ENCODE data around the gene TBC1D2.

The TBC1D2 gene

DNA sequence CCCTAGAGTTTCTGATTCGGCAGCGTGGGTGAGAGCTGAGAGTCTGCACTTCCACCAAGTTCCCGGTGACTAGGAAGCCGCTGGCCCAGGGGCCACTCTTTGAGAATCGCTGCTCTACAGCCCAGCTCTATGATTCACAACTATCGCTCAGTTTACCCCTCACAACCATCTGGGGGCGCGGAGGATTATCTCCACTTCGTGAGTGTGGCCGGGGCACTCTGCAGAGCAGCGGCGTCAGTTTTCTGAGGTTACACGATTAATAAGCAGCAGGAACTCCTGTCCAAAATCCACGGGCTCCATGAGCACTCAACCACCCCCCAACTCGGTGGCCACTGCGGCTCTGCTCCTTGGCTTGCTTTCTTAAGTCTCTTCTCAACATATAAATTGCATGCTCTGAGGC is 82.3 kb downstream of the TBC1D2 start:
- TF ChIP-seq GATA2 (IDR thresholded peaks at IDR 0.05; ENCODE audit: low read depth, low read length) (no peak), GATA3 (IDR thresholded peaks at IDR 0.05; ENCODE audit: low read depth, low read length) (no peak)

DNA sequence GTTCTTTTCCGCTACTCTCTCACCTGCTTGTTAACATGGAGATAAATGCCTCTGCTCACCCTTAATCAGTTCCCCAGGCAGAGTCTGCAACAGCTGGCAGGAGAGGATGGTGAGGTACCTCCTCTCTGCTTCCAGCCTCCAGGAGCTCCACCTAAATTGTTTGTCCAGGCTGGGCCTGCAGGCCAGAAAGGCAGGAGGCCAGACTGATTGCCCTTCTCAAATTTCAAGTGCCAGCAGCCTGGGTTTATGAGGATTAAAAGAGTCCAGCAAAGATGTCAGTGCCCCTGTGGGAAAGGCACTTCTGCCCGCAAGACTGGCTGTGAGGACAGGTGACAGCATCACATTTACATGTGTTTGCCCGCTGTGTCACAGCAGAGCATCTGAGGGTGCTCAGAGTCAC is 82.8 kb downstream of the TBC1D2 start:
- TF ChIP-seq GATA3 (IDR thresholded peaks at IDR 0.05; ENCODE audit: low read depth, low read length), result no peak
- no peak for TF ChIP-seq GATA2 (IDR thresholded peaks at IDR 0.05; ENCODE audit: low read depth, low read length)

DNA sequence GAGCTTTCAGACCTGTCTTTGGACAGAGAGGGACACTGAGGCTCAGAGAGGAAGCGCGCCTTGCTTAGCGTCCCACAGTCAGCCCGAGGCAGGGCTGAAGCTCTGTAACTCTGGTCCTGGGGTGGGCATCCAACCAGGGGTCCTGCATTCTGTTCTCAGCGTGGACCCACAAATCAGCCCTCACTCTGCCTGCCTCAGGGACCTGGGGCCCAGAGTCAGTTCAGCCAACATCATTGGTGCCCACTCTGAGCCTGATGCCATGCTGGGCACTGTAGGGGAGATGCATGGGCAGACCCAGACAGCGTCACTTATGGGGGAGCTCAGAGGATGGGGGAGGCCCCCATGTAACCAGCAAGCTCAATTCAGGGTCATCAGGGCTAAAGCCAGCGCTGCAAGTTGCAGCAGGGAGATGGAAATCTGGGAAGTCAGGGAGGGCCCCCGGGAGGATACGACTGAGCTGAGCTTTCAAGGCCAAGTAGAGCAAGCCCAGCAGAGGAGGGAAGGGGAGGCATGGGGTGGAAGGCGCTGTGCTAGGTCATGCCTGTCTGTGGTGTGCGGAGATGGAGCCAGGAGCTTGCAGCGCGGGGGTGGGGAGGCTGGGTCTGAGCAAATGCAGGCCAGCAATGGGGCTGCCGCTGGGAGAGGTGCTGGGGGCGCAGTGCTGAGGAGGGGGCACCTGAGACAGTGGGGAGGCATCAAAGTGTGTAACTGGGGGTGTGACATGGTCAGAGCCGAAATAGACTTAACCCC is 84.1 kb downstream of the TBC1D2 start:
- TF ChIP-seq GATA3 (IDR thresholded peaks at IDR 0.05; ENCODE audit: low read depth, low read length) (no peak), GATA2 (IDR thresholded peaks at IDR 0.05; ENCODE audit: low read depth, low read length) (no peak)

DNA sequence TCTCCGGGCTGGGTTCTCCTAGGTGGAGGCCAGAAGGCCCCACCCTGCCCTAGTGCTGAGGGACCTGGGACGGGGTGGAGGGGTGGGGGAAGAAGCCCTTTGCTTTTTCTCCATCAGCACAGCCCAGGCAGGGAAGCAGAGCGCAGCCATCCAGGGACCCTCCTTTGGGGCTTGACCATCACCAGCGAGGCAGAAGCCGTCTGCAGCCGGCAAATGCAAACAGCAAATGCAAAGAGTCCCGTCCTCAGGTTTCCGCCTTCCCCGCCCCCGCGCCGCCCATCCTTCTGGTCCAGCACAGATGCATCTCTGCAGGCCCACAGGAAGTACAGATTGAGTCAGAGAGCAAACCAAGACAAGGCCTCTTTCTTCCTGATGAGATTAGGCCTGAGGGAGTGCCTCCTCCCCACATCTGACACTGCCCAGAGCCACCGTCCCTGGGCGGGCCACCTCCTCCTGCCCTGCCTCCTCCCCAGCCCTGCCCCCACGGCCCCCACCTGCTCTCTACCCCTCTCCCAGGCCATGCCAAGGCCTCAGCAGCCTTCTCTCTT is 86.4 kb downstream of the TBC1D2 start:
- TF ChIP-seq GATA2 (IDR thresholded peaks at IDR 0.05; ENCODE audit: low read depth, low read length) (no peak), GATA3 (IDR thresholded peaks at IDR 0.05; ENCODE audit: low read depth, low read length) (no peak)

DNA sequence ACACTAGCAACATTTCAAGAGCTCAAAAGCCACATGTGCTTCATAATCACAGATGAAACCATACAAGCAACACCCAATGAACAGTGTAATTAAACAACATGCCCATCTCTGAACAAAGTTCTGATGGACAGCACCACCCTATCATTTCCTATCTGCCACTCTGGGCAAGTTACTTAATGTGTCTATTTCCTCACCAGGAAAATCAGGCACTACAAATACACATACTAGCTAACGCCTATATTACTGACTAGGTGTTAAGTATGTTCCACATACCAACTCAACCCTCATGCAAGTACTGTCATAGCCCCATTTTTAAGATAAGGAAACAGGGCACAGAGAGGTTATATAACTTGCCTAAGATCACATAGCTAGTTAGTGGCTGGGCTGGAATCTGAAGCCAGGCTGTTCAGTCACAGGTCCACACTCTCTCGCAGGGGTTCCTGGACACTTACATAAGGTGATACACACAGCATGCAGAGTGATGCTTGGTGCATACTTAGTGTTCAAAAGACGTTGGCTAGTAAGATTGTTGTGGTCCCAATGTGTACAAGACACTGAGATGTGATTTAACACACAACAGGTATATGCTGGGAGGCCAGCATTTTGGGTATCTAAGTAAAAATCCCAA is 87.2 kb downstream of the TBC1D2 start:
- TF ChIP-seq GATA3 (IDR thresholded peaks at IDR 0.05; ENCODE audit: low read depth, low read length) (no peak), GATA2 (IDR thresholded peaks at IDR 0.05; ENCODE audit: low read depth, low read length) (no peak)

DNA sequence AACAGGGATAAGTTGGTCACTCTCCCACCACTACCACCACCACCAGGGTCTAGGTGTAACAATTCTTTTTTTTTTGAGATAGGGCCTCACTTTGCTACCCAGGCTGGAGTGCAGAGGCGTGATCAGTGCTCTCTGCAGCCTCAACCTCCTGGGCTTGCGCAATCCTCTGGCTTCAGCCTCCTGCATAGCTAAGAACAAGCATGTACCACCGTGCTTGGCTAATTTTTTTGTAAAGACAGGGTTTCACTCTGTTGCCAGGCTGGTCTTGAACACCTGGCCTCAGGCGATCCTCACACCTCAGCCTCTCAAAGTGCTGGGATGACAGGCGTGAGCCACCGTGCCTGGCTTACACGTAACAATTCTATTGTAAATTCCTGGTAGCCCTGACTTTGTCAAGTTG is 90.5 kb downstream of the TBC1D2 start:
- no peak for TF ChIP-seq GATA3 (IDR thresholded peaks at IDR 0.05; ENCODE audit: low read depth, low read length)
- TF ChIP-seq GATA2 (IDR thresholded peaks at IDR 0.05; ENCODE audit: low read depth, low read length), result no peak

DNA sequence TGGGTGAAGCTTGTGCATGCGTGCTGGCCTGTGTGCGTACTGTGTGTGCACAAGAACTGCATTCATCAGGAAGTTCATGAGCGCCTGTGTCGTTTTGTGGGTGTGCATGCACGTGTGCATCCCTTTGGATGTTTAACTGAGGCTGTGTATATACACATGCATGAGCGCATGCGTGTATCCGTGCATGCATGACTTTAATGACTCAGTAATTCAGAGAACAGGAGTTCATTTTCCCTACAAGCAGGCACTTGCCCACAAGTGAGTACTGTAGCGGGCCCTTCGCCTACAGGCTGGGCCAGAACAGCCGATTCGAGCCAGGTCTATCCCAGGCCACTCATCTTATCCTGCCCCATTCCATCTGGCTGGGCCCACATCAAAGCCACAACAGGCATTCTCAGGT is 92.8 kb downstream of the TBC1D2 start:
- TF ChIP-seq GATA3 (IDR thresholded peaks at IDR 0.05; ENCODE audit: low read depth, low read length), result no peak
- no peak for TF ChIP-seq GATA2 (IDR thresholded peaks at IDR 0.05; ENCODE audit: low read depth, low read length)

DNA sequence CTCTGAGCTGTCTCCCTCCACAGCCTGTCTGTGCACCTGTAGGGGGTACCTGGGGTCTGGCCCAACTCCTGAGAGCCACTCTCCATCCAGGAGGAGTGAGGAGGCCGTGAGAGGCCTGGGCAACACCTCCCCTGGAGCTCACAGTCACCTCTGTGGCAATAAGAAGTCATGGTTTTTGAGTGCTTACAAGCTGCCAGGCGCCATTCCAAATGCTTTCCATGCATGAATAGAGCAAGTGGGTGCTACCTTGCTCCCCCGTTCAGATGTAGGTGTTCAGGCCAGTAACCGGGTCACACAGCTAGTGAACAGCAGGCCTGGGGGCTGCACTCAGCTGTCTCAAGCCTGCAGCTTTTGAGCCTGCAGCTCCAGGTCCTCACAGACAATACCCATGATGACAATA is 93.6 kb downstream of the TBC1D2 start:
- TF ChIP-seq GATA2 (IDR thresholded peaks at IDR 0.05; ENCODE audit: low read depth, low read length) (no peak), GATA3 (IDR thresholded peaks at IDR 0.05; ENCODE audit: low read depth, low read length) (no peak)

DNA sequence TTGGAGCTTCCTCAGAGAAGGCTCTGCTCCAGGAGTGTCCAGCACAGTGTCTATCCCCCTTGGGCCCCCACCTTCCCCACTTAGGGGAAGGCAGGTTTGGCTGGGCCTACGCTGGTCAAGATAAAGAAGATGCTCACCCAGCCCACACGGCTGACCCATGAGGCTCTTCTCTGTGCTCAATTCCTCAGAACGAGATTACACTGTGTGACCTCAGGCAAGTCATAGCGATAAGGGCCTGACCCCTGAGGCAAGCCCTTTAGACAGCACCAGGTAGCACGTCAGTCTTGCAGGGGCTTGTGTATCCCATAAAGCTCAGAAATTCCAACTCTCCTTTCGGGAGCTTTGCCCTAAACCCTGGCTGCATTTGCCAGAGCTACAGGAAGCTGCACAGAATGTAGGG is 95.7 kb downstream of the TBC1D2 start:
- TF ChIP-seq GATA3 (IDR thresholded peaks at IDR 0.05; ENCODE audit: low read depth, low read length) (no peak), GATA2 (IDR thresholded peaks at IDR 0.05; ENCODE audit: low read depth, low read length) (no peak)

DNA sequence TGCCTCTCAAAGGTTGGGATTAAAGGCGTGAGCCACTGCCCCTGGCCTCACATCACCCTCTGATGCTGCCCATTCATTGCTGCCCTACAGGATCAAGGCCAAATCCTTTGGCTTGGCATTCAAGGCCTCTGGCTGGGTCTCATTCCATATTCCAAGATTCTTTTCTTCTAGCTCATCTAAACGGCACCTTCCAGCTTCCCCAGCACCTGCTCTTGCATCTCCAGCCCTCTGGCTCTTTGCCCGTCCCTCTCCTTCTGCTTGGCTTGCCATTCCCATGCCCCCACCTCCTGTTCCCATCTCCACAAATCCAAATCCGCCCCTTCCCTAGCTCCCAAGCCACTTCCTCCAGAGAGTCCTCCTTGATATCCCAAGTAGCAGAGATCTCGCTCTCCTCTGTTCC is 96.1 kb downstream of the TBC1D2 start:
- no peak for TF ChIP-seq GATA3 (IDR thresholded peaks at IDR 0.05; ENCODE audit: low read depth, low read length)
- TF ChIP-seq GATA2 (IDR thresholded peaks at IDR 0.05; ENCODE audit: low read depth, low read length), result no peak

DNA sequence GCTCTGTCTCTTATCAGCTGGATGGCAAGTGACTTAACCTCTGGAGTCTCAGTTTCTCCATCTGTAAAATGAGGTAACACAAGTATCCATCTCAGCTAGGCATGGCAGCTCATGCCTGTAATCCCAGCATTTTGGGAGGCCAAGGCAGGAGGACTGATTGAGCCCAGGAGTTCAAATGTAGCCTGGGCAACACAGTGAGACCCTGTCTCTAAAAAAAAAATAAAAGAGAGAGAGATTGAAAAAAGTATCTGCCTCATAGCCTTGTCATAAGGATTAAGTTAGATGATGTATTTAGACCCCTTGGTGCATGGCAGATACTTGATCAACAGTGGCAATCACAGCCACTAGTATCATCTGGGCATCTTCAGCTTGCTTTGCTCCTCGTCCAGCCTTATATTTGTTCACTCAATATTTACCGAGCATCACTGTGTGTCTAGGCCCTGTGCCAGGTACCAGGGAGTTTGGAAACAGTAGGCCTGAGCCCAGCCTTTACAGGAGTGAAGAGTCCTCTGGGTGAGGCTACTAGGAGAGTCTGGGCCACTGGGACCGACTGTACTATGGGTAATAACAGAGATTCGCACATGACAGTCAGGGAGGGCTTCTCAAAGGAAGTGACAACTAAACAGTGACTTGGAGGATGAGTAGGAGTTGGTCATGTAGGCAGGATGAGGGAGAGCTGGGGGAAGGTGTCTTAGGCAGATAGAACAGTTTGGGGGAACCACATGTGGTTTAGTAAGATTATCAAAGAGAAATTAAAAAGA is 97.2 kb downstream of the TBC1D2 start:
- TF ChIP-seq GATA2 (IDR thresholded peaks at IDR 0.05; ENCODE audit: low read depth, low read length), result no peak
- no peak for TF ChIP-seq GATA3 (IDR thresholded peaks at IDR 0.05; ENCODE audit: low read depth, low read length)

DNA sequence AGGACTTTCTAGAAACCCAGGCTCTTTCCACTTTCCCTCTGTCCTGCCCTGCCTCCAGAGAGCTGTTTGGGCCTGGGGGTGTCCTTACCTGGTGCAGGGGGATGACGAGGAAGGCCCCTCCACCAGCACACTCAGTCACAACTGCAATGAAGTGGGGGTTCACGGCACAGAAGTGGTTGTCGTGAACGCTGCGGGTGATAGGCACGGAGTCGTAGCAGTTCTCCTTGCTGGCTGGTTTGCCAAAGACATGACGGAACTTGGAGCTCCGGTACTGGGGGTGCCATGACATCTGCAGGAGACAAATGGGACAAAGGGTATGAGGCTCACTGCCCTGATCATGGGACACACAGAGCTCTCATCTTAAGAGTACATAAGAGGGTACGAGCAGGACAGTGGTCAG is 98.1 kb downstream of the TBC1D2 start:
- TF ChIP-seq GATA2 (IDR thresholded peaks at IDR 0.05; ENCODE audit: low read depth, low read length), result no peak
- no peak for TF ChIP-seq GATA3 (IDR thresholded peaks at IDR 0.05; ENCODE audit: low read depth, low read length)

DNA sequence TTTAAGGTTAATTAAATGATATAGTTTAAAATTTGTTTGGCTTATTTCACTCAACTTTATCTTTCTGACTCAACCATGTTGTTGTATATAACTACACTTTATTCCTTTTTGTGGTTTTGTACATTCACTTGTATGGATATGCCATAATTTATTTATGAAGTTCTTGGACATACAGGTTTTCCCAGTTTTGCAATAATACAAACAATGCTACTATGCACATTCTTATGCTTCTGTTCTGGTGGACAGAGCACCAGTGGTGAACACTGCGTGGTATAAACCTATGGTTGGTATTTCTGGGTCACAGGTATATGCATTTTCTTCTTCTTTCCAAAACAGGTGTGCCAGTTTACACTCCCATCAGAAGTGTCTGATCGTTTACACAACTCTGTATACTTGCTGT is 100.8 kb downstream of the TBC1D2 start:
- TF ChIP-seq GATA2 (IDR thresholded peaks at IDR 0.05; ENCODE audit: low read depth, low read length), result no peak
- no peak for TF ChIP-seq GATA3 (IDR thresholded peaks at IDR 0.05; ENCODE audit: low read depth, low read length)

DNA sequence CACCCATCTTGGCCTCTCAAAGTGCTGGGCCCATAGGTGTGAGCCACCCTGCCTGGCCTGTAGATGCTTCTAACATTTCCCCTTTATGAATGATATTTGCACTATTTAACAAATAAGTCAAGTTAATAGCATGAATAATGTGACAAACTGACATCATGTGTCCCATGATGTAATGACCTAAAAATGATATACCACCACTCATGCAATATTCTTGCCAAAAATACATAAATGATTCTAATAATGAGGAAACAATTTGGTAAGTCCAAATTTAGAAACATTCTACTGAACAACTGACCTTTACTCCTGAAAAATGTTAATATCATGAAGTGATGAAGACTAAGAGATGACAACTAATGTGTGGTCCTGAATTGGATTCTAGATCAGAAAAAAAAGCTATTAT is 102.9 kb downstream of the TBC1D2 start:
- TF ChIP-seq GATA3 (IDR thresholded peaks at IDR 0.05; ENCODE audit: low read depth, low read length) (no peak), GATA2 (IDR thresholded peaks at IDR 0.05; ENCODE audit: low read depth, low read length) (no peak)
